HepG2 (cell line): ENCODE measurements around the gene PTPRCAP. TPM values are rescaled to one million over a fixed set of nuclear protein-coding genes. Genes with fewer than 3 reads are reported as not detected.

Experiments
- ATF5 ChIP-seq: sonication (generic); formaldehyde crosslinking; IDR thresholded peaks from 2 replicates; pipeline ENCODE4 v1.4.0; 2020; ENCODE audit warnings: mild to moderate bottlenecking, low read depth, missing genetic modification reagents
- DMAP1 ChIP-seq: IDR thresholded peaks from 2 replicates; pipeline ENCODE4 v1.6.1; 2016
- FOXK1 ChIP-seq: sonication (generic); formaldehyde crosslinking; IDR thresholded peaks from 2 replicates; pipeline ENCODE4 v1.4.0; 2020; ENCODE audit warnings: low read depth, missing genetic modification reagents, borderline replicate concordance
- HMG20A ChIP-seq: IDR thresholded peaks from 2 replicates; pipeline ENCODE4 v1.6.1; 2016; ENCODE audit warnings: borderline replicate concordance
- JUND ChIP-seq: sonication (generic); formaldehyde crosslinking; IDR thresholded peaks from 2 replicates; pipeline ENCODE4 v1.8.0; 2022; ENCODE audit warnings: mild to moderate bottlenecking, missing genetic modification reagents
- KIAA2018 ChIP-seq: sonication (generic); formaldehyde crosslinking; IDR thresholded peaks from 2 replicates; pipeline ENCODE4 v1.5.0; 2020; ENCODE audit warnings: mild to moderate bottlenecking, missing genetic modification reagents, borderline replicate concordance
- KLF11 ChIP-seq: IDR thresholded peaks from 2 replicates; pipeline ENCODE4 v1.6.1; 2016; ENCODE audit warnings: missing compliant biosample characterization
- KMT2A ChIP-seq: sonication (generic); formaldehyde crosslinking; IDR thresholded peaks from 2 replicates; pipeline ENCODE4 v1.4.0; 2020; ENCODE audit warnings: missing genetic modification reagents
- NBN ChIP-seq: fragments of 450-650 bp; conservative IDR thresholded peaks from 2 replicates; pipeline ENCODE4 v1.6.1; 2017
- NR3C1 ChIP-seq: sonication (generic); formaldehyde crosslinking; IDR thresholded peaks from 2 replicates; pipeline ENCODE4 v1.4.0; 2020; ENCODE audit warnings: missing genetic modification reagents
- PCBP1 ChIP-seq: fragments of 200-400 bp; formaldehyde crosslinking; IDR thresholded peaks from 2 replicates; pipeline ENCODE4 v1.6.1; 2017; ENCODE audit warnings: mild to moderate bottlenecking, low read depth, low read length, borderline replicate concordance
- XBP1 ChIP-seq: sonication (generic); formaldehyde crosslinking; IDR thresholded peaks from 2 replicates; pipeline ENCODE4 v1.5.0; 2020; ENCODE audit warnings: missing genetic modification reagents
- ZBTB44 ChIP-seq: sonication (generic); formaldehyde crosslinking; IDR thresholded peaks from 2 replicates; pipeline ENCODE4 v1.4.0; 2020; ENCODE audit warnings: missing genetic modification reagents
- ZFYVE20 ChIP-seq: sonication (generic); formaldehyde crosslinking; IDR thresholded peaks from 2 replicates; pipeline ENCODE4 v1.8.0; 2023; ENCODE audit warnings: low read depth, mild to moderate bottlenecking, moderate library complexity, missing genetic modification reagents, borderline replicate concordance
- ZNF136 ChIP-seq: sonication (generic); formaldehyde crosslinking; IDR thresholded peaks from 2 replicates; pipeline ENCODE4 v1.8.1; 2022; ENCODE audit warnings: low read depth, mild to moderate bottlenecking, moderate library complexity, missing genetic modification reagents
- ZNF446 ChIP-seq: sonication (generic); formaldehyde crosslinking; IDR thresholded peaks from 2 replicates; pipeline ENCODE4 v1.5.0; 2020; ENCODE audit warnings: mild to moderate bottlenecking, missing genetic modification reagents
- ZNF550 ChIP-seq: sonication (generic); formaldehyde crosslinking; IDR thresholded peaks from 2 replicates; pipeline ENCODE4 v1.4.0; 2020; ENCODE audit warnings: mild to moderate bottlenecking, missing genetic modification reagents, borderline replicate concordance
- ZNF644 ChIP-seq: IDR thresholded peaks from 2 replicates; pipeline ENCODE4 v1.6.1; 2016; ENCODE audit warnings: low read depth
- ZNF720 ChIP-seq: sonication (generic); formaldehyde crosslinking; IDR thresholded peaks from 2 replicates; pipeline ENCODE4 v1.4.0; 2020; ENCODE audit warnings: missing genetic modification reagents
- ZNF740 ChIP-seq: sonication (generic); formaldehyde crosslinking; IDR thresholded peaks from 2 replicates; pipeline ENCODE4 v1.4.0; 2020; ENCODE audit warnings: missing genetic modification reagents
- ZNF841 ChIP-seq: sonication (generic); formaldehyde crosslinking; IDR thresholded peaks from 2 replicates; pipeline ENCODE4 v1.8.1; 2023; ENCODE audit warnings: missing genetic modification reagents, borderline replicate concordance
- polyA plus RNA-seq, 8 experiments: library from polyadenylated mRNA; depleted of rRNA in 3 of 8; stranded (reverse) in 7 of 8; unstranded in 1 of 8; fragments of >200 nt; fragmentation: Illumina TruSeq in 4 of 8; extraction: Trizol in 4 of 8; gene quantifications; 2 replicates each; pipeline versions ENCODE4 v1.2.1 to v1.2.3, GENCODE V29; 2011 to 2016; ENCODE audit warnings: low read depth in 4 of 8, missing spikeins in 1 of 8, mixed read lengths in 1 of 8; ENCODE audit not compliant: insufficient read depth in 1 of 8
- total RNA-seq, 5 experiments: library from RNA; depleted of rRNA; stranded (reverse); fragments of >200 nt; fragmentation: Illumina TruSeq; extraction: Trizol; gene quantifications; 2 replicates each; pipeline ENCODE4 v1.2.3, GENCODE V29; 2016; ENCODE audit warnings: low read depth in 1 of 5

Gene PTPRCAP
- total and polyA plus RNA-seq, 2 of the 13 experiments (the other 11 are each of a cell fraction or from before 2014, with no cell fraction given), result 0.60 to 0.70 TPM

GRCh38 chr11:67464411-67465188 is 27.1 kb upstream of the PTPRCAP start (continued):
- TF ChIP-seq ZNF720 (CRISPR knock-in tag) (no peak), ZNF136 (CRISPR knock-in tag) (no peak), PCBP1 (no peak), KLF11 (CRISPR knock-in tag) (no peak), ZNF841 (no peak), ZNF550 (CRISPR knock-in tag) (no peak), KIAA2018 (CRISPR knock-in tag) (no peak), ZNF446 (CRISPR knock-in tag) (peak; percentile 24; the same call in 1 of the 2 replicates), ZBTB44 (CRISPR knock-in tag) (no peak), JUND (CRISPR knock-in tag) (no peak), ZNF740 (CRISPR knock-in tag) (no peak), HMG20A (CRISPR knock-in tag) (no peak), ZFYVE20 (CRISPR knock-in tag) (no peak), ATF5 (CRISPR knock-in tag) (no peak), ZNF644 (CRISPR knock-in tag) (no peak), NBN (no peak), XBP1 (CRISPR knock-in tag) (no peak), DMAP1 (no peak), FOXK1 (CRISPR knock-in tag) (no peak), KMT2A (CRISPR knock-in tag) (peak; percentile 57; the same call in 1 of the 2 replicates), NR3C1 (no peak)
